Loucy (cell line): ENCODE measurements around the gene EFHD1.

Experiments
- H2AFZ ChIP-seq: fragments of 200-600 bp; sonication (generic); 2 replicates; pipeline ENCODE4 v1.6.0; 2016; ENCODE audit warnings: antibody characterized with exemption, mild to moderate bottlenecking, low read length, moderate library complexity
- H3F3A ChIP-seq: fragments of 200-600 bp; 2 replicates; pipeline ENCODE4 v1.6.0; 2016; ENCODE audit warnings: antibody characterized with exemption, low read depth, mild to moderate bottlenecking
- H3K27me3 ChIP-seq: fragments of 200-600 bp; sonication (generic); 2 replicates; pipeline ENCODE4 v1.6.1; 2014; ENCODE audit warnings: low read length, mild to moderate bottlenecking; ENCODE audit not compliant: insufficient read depth, poor library complexity, severe bottlenecking
- H3K36me3 ChIP-seq: fragments of 200-600 bp; sonication (generic); 2 replicates; pipeline ENCODE4 v1.6.1; 2016; ENCODE audit warnings: low read length; ENCODE audit not compliant: insufficient read depth
- H3K4me1 ChIP-seq: fragments of 200-600 bp; sonication (generic); 2 replicates; pipeline ENCODE4 v1.5.1; 2014; ENCODE audit warnings: low read length, mild to moderate bottlenecking; ENCODE audit not compliant: insufficient read depth, poor library complexity, severe bottlenecking
- H3K4me2 ChIP-seq: fragments of 200-600 bp; sonication (generic); 2 replicates; pipeline ENCODE4 v1.6.0; 2014; ENCODE audit warnings: antibody characterized with exemption, low read length, low read depth, mild to moderate bottlenecking; ENCODE audit not compliant: poor library complexity, severe bottlenecking
- H3K4me3 ChIP-seq: fragments of 200-600 bp; sonication (generic); 2 replicates; pipeline ENCODE4 v1.5.1; 2014; ENCODE audit warnings: low read length, mild to moderate bottlenecking, mixed read lengths; ENCODE audit not compliant: poor library complexity, severe bottlenecking
- H3K79me2 ChIP-seq: fragments of 200-600 bp; sonication (generic); 2 replicates; pipeline ENCODE4 v1.6.1; 2014; ENCODE audit warnings: low read length; ENCODE audit not compliant: insufficient read depth
- H3K9ac ChIP-seq: fragments of 200-600 bp; sonication (generic); 2 replicates; pipeline ENCODE4 v1.6.0; 2014; ENCODE audit warnings: mild to moderate bottlenecking, low read depth, low read length, moderate library complexity; ENCODE audit not compliant: poor library complexity, severe bottlenecking
- H3K9me2 ChIP-seq: fragments of 200-600 bp; sonication (generic); replicated peaks from 2 replicates; pipeline ENCODE4 v1.6.1; 2016; ENCODE audit warnings: low read depth, low read length, mixed read lengths
- H3K9me3 ChIP-seq: fragments of 200-600 bp; sonication (generic); 2 replicates; pipeline ENCODE4 v1.6.1; 2014; ENCODE audit warnings: mild to moderate bottlenecking, antibody characterized with exemption, low read length, low read depth; ENCODE audit not compliant: insufficient read depth
- H4K20me1 ChIP-seq: fragments of 200-600 bp; sonication (generic); 2 replicates; pipeline ENCODE4 v1.6.0; 2014; ENCODE audit warnings: antibody characterized with exemption, low read length, mild to moderate bottlenecking; ENCODE audit not compliant: insufficient read depth, poor library complexity, severe bottlenecking
- EZH2phosphoT487 ChIP-seq: fragments of 200-600 bp; IDR thresholded peaks from 2 replicates; pipeline ENCODE4 v1.6.1; 2018; ENCODE audit warnings: antibody characterized with exemption, mild to moderate bottlenecking, moderate library complexity, borderline replicate concordance
- TF ChIP-seq, protein P1 (sequence below): fragments of 200-600 bp; sonication (generic); conservative IDR thresholded peaks from 2 replicates; pipeline ENCODE4 v1.5.1; 2014; ENCODE audit warnings: mild to moderate bottlenecking, antibody characterized with exemption, low read length

EFHD1 gene

DNA sequence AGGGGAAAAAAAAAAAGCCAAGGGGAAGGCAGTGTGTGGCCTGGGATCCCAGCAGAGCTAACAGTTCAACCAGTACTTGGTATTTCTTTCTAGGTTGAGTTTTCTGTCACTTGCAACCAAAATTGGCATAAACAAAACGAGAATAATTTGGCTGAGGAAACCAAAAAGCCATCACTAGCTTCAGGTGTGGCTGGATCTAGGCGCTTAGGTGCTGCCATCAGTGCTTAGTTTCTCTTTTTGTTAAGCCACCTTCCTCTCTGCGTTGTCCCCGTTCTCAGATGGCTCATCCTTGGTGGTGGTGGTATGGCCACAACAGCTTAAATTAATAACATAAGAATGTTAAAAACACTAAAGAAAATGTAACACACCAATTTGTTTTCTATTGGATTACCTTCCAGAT is 2.4 kb downstream of the EFHD1 start:
- H3K36me3 ChIP-seq = no peaks in the 10 kb centered on the region
- H3F3A ChIP-seq = no peaks in the 10 kb centered on the region
- H3K9me3 ChIP-seq = no peaks in the 10 kb centered on the region
- no peak overlapping the region for H3K4me3 ChIP-seq
- no peak overlapping the region for H3K4me2 ChIP-seq
- H4K20me1 ChIP-seq = no peaks in the 10 kb centered on the region
- H2AFZ ChIP-seq = no peak overlapping the region
- H3K9ac ChIP-seq = no peak overlapping the region
- no peaks in the 10 kb centered on the region for H3K9me2 ChIP-seq
- H3K4me1 ChIP-seq = no peaks in the 10 kb centered on the region
- TF ChIP-seq, protein P1, sequence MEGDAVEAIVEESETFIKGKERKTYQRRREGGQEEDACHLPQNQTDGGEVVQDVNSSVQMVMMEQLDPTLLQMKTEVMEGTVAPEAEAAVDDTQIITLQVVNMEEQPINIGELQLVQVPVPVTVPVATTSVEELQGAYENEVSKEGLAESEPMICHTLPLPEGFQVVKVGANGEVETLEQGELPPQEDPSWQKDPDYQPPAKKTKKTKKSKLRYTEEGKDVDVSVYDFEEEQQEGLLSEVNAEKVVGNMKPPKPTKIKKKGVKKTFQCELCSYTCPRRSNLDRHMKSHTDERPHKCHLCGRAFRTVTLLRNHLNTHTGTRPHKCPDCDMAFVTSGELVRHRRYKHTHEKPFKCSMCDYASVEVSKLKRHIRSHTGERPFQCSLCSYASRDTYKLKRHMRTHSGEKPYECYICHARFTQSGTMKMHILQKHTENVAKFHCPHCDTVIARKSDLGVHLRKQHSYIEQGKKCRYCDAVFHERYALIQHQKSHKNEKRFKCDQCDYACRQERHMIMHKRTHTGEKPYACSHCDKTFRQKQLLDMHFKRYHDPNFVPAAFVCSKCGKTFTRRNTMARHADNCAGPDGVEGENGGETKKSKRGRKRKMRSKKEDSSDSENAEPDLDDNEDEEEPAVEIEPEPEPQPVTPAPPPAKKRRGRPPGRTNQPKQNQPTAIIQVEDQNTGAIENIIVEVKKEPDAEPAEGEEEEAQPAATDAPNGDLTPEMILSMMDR = no peak
- TF ChIP-seq EZH2phosphoT487 = no peak
- H3K79me2 ChIP-seq = no peaks in the 10 kb centered on the region
- no peaks in the 10 kb centered on the region for H3K27me3 ChIP-seq

DNA sequence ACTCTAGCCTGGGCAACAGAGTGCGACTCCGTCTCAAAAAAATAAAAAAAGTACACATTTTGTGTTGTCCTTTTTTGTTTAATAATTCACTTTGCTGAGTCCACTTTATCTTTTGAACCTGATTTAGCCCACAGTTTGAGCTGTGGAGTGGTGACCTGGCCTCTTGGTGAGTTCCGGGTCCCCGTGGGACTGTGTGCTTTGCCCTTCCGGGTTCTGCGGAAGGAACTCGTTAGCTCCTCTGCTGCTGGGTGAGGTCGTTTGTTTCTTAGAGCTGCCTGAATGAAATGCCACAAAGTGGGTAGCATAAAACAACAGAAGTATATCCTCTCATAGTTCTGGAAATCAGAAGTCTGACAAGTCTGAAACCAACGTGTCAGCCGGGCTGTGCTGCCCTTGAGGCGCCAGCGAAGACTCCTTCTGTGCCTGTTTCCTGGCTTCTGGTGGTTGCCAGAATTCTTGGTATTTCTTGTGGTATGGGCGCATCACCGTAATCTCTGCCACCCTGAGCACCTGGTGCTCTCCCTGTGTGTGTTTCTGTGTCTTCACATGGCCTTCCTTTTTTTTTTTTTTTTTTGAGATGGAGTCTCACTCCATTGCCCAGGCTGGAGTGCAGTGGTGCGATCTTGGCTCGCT is 3.5 kb downstream of the EFHD1 start:
- Histone ChIP-seq H3K79me2 (no peaks in the 10 kb centered on the region), H3K36me3 (no peaks in the 10 kb centered on the region), H3K9me3 (no peaks in the 10 kb centered on the region), H3K9ac (no peak overlapping the region), H4K20me1 (no peaks in the 10 kb centered on the region), H3K4me2 (no peak overlapping the region), H3F3A (no peaks in the 10 kb centered on the region), H3K9me2 (no peaks in the 10 kb centered on the region), H2AFZ (no peak overlapping the region), H3K4me1 (no peaks in the 10 kb centered on the region), H3K4me3 (no peak overlapping the region), H3K27me3 (no peaks in the 10 kb centered on the region)
- TF ChIP-seq, protein P1 = no peak
- TF ChIP-seq EZH2phosphoT487 = no peak

DNA sequence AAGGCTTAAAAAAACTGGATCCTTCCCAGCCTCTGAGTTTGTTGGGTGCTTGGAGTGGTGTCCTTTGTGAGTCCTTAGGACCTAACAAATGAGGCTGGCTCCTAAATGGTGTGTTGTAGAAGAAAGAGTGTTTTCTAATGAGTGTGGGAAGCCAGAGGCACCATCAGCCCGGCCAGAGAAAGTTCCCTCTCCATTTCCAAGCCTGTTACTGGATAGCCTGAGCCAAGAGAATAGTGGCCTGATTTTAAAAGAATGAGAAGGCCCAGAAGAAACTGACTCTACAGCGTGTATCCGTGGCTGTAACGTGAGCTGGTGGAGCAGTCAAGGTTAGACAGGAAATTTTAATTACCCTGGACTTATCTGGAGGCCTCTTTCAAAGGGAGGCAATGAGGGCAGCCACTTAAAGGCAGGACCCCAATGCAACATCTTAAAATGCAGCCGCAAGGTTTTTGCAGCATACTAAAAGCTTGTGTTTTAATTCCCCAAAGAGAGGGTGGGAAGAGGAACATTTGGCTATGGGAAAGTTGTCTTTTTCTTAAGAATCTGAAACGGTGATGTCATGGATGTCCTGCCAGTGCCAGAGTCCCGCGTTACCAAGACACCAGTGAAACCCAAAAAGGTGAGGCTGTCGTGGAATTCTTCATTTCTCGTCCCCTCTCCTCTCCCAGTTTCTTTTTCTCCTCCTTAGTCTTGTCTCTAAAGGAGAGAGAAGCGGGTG is 4.6 kb downstream of the EFHD1 start:
- Histone ChIP-seq H3K27me3 (no peaks in the 10 kb centered on the region), H3K4me2 (no peak overlapping the region), H3K9me2 (no peaks in the 10 kb centered on the region), H3K9me3 (no peaks in the 10 kb centered on the region), H4K20me1 (no peaks in the 10 kb centered on the region), H3K4me3 (no peak overlapping the region), H3K79me2 (no peaks in the 10 kb centered on the region), H3F3A (no peaks in the 10 kb centered on the region), H3K36me3 (no peaks in the 10 kb centered on the region), H2AFZ (no peak overlapping the region), H3K4me1 (no peaks in the 10 kb centered on the region), H3K9ac (no peak overlapping the region)
- no peak for TF ChIP-seq EZH2phosphoT487
- TF ChIP-seq, protein P1 = no peak
